ENCODE data around the gene STAC2.

The STAC2 gene

DNA sequence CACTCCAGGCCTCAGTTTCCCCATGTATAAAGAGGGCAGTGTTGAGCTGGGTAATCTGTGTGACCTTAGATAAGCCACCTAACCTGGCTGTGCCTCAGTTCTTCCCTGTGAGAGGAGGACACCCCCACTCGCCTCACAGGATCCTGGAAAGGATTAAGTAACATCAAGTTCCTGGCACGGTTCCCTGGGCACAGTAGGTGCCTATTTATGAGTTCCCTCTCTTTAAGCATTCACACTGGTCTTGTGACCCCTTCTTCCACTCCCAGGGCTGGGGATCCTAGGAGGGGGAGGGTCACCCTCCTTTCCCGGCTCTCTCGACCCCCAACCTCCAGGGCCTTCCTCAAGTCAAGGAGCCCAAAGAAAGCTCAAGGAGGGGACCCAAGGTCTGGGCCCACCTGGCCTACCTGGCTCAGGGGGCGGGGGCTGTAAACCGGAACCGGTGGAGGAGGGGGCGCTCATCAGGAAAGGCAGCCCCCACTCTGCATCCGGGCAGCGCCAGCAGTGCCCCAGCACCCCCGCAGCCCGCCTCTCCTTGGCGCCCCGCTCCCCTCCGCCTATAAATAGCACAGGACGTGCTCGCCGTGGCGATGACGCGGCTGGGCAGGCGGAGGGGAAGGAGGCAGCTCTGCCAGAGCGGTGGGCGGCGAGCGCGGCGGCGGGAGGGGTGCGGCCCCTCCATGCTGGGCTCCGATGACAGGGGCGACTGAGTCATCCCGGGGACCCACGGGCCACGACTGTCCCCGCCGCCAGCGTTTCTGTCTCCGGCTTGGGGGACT, 16.2 kb downstream of the STAC2 start:
- DNase-seq (ENCODE audit: low read depth), result peak; percentile 80

- DNase-seq (ENCODE audit: low read depth), result no peak
Measured at GRCh38 chr17:39208893-39209292, 16.9 kb downstream of the STAC2 start.

DNA sequence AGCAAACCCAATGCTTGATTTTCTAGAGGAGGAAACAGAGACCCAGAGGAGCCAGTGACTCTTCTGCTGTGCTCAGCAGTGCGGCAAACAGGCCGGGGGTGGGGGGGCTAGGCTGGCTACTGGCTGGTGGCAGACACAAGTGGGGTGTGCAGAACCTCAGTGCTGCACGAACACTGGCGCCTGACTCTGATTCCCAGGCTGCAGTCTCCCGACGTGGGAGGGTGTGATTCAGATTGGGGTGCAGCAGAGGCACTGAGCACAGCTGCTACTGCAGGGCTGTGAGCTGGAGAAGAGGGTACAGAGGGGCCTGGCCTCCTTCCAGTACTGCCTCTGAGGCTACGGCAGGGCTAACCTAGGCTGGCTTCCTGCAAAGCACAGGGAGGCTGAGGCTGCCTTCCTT, 17.6 kb downstream of the STAC2 start:
- DNase-seq (ENCODE audit: low read depth), result no peak

DNA sequence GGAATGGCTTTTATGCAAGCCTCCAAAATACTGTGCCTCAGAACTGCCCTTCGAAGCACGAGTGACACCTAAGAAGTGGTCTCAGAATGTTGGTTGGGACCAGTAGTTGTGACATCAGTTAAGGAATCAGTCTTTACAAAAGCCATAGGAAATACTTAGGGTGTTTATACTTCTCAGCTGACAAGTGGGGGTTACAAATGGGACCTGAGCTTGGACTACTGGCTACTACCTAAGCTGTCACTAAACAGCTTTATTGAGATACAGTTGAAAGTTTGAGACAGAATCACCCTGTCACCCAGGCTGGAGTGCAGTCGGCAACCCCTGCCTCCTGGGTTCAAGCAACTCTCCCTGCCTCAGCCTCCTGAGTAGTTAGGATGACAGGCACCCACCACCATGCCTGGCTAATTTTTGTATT, 20.6 kb downstream of the STAC2 start:
- DNase-seq (ENCODE audit: low read depth), result no peak

- no peak for DNase-seq (ENCODE audit: low read depth)
Measured at GRCh38 chr17:39204245-39204644, 21.5 kb downstream of the STAC2 start.

GRCh38 chr17:39200957-39201510, 24.7 kb downstream of the STAC2 start:
- no peak for DNase-seq (ENCODE audit: low read depth)

- no peak for DNase-seq (ENCODE audit: low read depth)
Measured at GRCh38 chr17:39200070-39200879, 25.5 kb downstream of the STAC2 start, which contains the start of gene RPL19. RPL19 (plus strand) TSS chr17:39200283; CDS start chr17:39200345, 62 bp downstream.

- peak; percentile 93 for DNase-seq (ENCODE audit: low read depth)
Measured at GRCh38 chr17:39199820-39200069, 26.0 kb downstream of the STAC2 start.

DNA sequence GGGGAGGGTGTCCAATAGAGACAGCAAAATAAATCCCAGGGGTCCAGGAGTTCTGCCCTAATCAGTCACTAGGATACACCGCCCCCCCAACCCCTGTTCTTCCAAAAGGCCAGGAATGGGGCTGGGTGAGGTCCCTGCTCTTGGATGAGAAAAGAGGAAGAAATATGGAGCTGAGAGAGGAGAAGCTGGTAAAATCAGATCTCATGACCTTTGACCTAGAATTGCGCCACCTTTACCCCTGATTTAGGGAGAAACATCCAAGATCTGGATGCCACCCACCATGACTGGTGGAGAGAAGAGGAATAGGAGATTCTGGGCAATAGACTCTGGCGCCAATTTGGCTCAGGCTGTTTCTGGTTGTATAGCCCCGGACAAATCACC, 27.6 kb downstream of the STAC2 start:
- no peak for DNase-seq (ENCODE audit: low read depth)

- peak; percentile 86 for DNase-seq (ENCODE audit: low read depth)
Measured at GRCh38 chr17:39197380-39198185, 28.2 kb downstream of the STAC2 start, which contains the start of gene CACNB1. CACNB1 (minus strand) TSS chr17:39197669; CDS start chr17:39197495, 174 bp downstream.

GRCh38 chr17:39196808-39197291, 28.9 kb downstream of the STAC2 start:
- peak; percentile 62 for DNase-seq (ENCODE audit: low read depth)

- peak; percentile 34 for DNase-seq (ENCODE audit: low read depth)
Measured at GRCh38 chr17:39196241-39196807, 29.4 kb downstream of the STAC2 start.

DNA sequence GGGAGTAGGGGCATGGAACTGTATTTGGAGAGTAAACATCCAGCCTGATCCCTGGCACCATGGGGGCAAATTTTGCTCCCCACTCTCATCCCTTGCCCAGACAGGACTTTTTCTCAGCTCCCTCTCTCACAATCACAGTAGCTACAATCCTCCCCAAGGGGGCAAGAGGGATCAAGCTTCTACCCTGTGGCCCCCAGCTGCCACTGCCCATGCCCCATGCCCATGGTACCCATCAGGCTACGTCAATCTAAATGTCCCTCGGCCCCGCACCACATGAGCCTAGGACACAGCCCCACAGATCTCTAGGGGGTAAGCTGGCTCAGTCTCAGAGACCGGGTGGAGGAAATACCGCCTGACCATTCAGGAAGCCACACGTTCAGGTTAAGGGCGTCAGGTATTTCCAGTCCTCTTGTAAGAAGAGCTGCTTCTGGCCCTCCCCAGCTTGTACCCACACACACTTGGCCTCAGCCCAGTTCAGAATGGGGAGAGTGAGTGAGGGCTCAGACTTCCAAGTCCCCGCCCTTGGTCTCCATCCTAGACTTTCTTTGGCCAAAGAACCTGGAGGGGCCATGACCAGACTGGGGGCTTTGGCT, 30.1 kb downstream of the STAC2 start:
- DNase-seq (ENCODE audit: low read depth), result no peak

DNA sequence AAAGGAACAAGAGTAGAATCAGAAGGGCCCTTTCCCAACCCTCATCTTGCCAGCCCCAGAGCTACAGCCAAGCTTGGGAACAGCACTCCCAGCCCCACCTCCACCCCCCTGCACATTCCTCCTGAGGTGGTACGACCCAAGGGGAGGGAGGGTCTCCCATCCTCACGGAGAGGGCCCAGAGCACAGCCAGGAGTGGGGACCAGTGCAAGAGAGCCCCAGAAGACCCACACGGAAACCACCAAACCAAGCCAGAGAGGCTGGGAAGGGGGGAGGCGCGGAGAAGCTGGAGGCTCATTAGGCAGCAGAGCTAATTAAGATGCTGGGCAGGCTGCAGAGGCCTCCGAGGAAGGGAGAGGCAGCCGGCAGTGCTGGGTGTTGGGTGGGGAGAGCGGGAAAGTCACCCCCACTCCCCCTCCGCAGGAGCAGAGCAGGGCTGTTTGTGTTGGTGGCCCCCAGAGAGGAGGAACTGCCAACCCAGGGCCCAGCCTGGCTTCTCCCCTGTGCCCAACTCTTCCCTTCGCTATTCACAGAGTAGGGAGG, 30.7 kb downstream of the STAC2 start:
- DNase-seq (ENCODE audit: low read depth), result no peak

DNA sequence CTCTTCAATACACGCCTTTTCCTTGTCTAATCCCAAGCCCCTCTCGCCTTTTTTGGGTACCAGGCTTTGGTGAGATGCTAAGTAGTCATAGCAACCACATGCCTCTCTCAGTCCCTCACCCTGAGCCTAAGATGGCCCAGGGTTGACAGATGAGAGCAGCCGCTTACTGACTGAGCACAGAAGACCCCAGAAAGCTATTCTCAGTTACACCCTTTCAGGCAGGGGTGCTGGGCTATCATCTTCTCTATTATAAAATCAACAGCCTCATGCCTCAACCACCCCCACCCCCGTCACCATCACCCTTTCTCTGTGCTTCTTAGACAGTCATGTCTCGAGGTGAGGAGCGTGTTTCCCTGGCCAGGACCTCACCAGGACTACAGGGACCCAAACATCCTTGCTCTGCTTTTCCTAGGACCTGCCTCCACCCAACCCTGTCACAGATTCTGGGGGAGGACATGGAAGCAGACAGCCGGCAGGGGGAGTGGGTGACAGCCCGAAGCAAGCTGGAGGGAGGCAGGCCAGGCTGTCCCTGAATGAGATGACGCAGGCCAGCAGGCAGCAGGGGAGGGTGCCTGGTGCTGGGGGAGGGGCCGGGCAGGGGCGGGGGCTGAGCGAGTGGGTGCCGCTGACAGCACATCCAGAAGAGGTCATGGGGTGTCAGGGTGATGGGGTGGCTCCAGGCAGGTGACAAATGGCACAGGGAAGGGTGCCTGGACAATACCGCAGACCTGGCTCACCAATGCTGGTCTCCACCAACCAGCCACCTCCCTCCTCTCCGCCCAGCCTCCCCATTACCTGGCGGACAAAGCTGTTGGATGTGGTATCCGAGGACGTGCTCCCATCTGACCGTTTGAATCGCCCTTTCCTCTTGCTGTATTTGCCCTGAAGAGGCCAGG, 31.4 kb downstream of the STAC2 start:
- DNase-seq (ENCODE audit: low read depth), result peak; percentile 75

GRCh38 chr17:39193346-39193745, 32.4 kb downstream of the STAC2 start:
- no peak for DNase-seq (ENCODE audit: low read depth)

DNA sequence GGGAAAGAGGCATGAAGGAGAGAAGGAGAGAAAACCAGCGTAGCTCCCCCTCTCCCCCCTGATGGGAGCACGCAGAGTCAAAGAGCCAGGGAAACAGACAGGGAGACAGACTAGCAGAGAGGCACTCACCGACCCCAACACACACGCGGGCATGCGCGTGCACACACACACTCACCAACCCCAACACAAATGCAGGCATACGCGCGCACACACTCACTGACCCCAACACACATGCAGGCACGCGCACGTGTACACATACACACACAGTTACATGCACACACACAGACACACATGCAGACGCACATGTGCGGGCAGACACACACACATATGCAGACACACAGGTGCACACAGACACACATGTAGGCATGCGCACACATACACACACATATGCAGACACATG, 32.8 kb downstream of the STAC2 start:
- DNase-seq (ENCODE audit: low read depth), result no peak

DNA sequence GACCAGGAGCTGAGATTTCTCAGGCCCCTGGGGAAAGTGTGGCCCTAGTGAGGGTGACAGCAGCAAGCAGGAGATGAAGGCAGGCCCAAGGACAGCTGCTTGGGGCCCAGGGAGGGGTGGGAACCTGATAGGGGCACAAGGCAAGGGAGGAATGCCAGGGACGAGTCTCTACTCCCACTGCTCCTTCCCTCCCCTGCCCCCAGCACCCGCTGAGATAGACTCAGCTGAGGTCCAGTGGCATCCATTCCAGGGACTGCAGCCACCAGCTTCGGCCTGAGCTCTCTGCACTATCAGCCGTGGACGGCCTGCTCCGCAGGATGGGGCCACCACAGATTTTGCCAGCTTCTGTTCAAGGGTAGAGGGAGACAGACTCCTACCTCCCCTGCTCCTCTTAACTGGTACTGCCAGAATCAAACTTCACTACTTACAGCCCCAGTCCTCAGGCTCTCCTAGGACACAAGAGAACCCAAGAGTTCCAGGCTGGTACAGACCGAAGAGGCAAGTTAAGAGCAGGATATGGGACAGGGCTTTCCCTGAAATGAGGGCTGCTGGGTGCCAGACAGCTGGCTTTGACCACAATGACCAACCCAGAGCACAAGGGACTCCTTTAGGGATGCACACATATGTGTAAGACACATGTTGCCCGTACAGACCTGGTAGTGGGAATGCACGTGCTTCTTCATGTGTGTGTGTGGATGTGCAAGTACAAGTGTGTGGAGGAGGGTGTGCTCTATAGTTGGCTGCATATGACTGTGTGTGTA, 33.8 kb downstream of the STAC2 start:
- no peak for DNase-seq (ENCODE audit: low read depth)

- no peak for DNase-seq (ENCODE audit: low read depth)
Measured at GRCh38 chr17:39187152-39187830, 38.5 kb downstream of the STAC2 start.

All from EH (cell line).